Effector memory CD4-positive, alpha-beta T cell (primary cell): Measurements from ENCODE around the gene KRTAP10-7.
"Not testable (repeated sequence)": the region's sequence is repeated elsewhere in the genome, so short reads cannot be mapped to it uniquely, and the experiment has no call there.

Experiments used
- DNase-seq, 3 donors: peaks; one replicate each; pipeline ENCODE4 v3.0.0-alpha.2; 2020
- H3K27ac ChIP-seq: 2 replicates; pipeline ENCODE4 v1.7.0; 2013; ENCODE audit warnings: mild to moderate bottlenecking, low read length, moderate library complexity; ENCODE audit not compliant: insufficient read depth, poor library complexity, severe bottlenecking
- H3K27me3 ChIP-seq: replicated peaks from 2 replicates; pipeline ENCODE4 v1.7.0; 2013; ENCODE audit warnings: mild to moderate bottlenecking, low read length; ENCODE audit not compliant: insufficient read depth, control insufficient read depth, poor library complexity, severe bottlenecking
- H3K36me3 ChIP-seq: 2 replicates; pipeline ENCODE4 v1.7.0; 2013; ENCODE audit warnings: mild to moderate bottlenecking, low read length, moderate library complexity; ENCODE audit not compliant: control insufficient read depth, insufficient read depth
- H3K4me1 ChIP-seq: 2 replicates; pipeline ENCODE4 v1.7.0; 2013; ENCODE audit warnings: low read length, mild to moderate bottlenecking; ENCODE audit not compliant: control insufficient read depth, insufficient read depth, poor library complexity, severe bottlenecking
- H3K4me3 ChIP-seq: 2 replicates; pipeline ENCODE4 v1.7.0; 2013; ENCODE audit warnings: low read length, low read depth, mild to moderate bottlenecking; ENCODE audit not compliant: insufficient read depth, poor library complexity, severe bottlenecking
- H3K9me3 ChIP-seq: 2 replicates; pipeline ENCODE4 v1.7.0; 2013; ENCODE audit warnings: mild to moderate bottlenecking, low read length, moderate library complexity; ENCODE audit not compliant: control insufficient read depth

Gene KRTAP10-7

GRCh38 chr21:44618909-44619308 is 18.5 kb downstream of the KRTAP10-7 start:
- peak; percentile 36 to 51 (median 45) for DNase-seq
- Histone ChIP-seq H3K36me3 (no peaks in the 10 kb centered on the region), H3K27ac (peak overlapping the region; percentile 44), H3K9me3 (peaks cover under 1% of the 10 kb centered on the region), H3K27me3 (no peaks in the 10 kb centered on the region), H3K4me3 (no peak overlapping the region), H3K4me1 (peaks cover 25% of the 10 kb centered on the region)

GRCh38 chr21:44619886-44620285 is 19.5 kb downstream of the KRTAP10-7 start:
- H3K4me3 ChIP-seq: no peak overlapping the region
- H3K36me3 ChIP-seq: no peaks in the 10 kb centered on the region
- no peak overlapping the region for H3K27ac ChIP-seq
- no peaks in the 10 kb centered on the region for H3K27me3 ChIP-seq
- DNase-seq: no peak
- H3K4me1 ChIP-seq: peaks cover 25% of the 10 kb centered on the region
- peaks cover 7% of the 10 kb centered on the region for H3K9me3 ChIP-seq

- Histone ChIP-seq H3K9me3 (peaks cover 7% of the 10 kb centered on the region), H3K27ac (no peak overlapping the region), H3K36me3 (no peaks in the 10 kb centered on the region), H3K27me3 (no peaks in the 10 kb centered on the region), H3K4me1 (peaks cover 14% of the 10 kb centered on the region), H3K4me3 (no peak overlapping the region)
- no peak for DNase-seq
Measured at GRCh38 chr21:44623575-44623974, 23.2 kb downstream of the KRTAP10-7 start.

GRCh38 chr21:44625756-44626155 is 25.4 kb downstream of the KRTAP10-7 start:
- H3K36me3 ChIP-seq: no peaks in the 10 kb centered on the region
- DNase-seq: no peak
- H3K4me1 ChIP-seq: peaks cover 18% of the 10 kb centered on the region
- H3K27ac ChIP-seq: no peak overlapping the region
- no peak overlapping the region for H3K4me3 ChIP-seq
- peaks cover 15% of the 10 kb centered on the region for H3K9me3 ChIP-seq
- H3K27me3 ChIP-seq: no peaks in the 10 kb centered on the region

- peaks cover 19% of the 10 kb centered on the region for H3K9me3 ChIP-seq
Measured at GRCh38 chr21:44626262-44626661, 25.9 kb downstream of the KRTAP10-7 start.

GRCh38 chr21:44626673-44627143 is 26.3 kb downstream of the KRTAP10-7 start, which contains the start of gene KRTAP10-9:
TSS of gene KRTAP10-9 (plus strand) at chr21:44627093. CDS start at chr21:44627172, 79 bp downstream.
- Histone ChIP-seq H3K36me3 (no peaks in the 10 kb centered on the region), H3K4me3 (no peak within 1 kb of the TSS), H3K4me1 (peaks cover 18% of the 10 kb centered on the region), H3K9me3 (peaks cover 23% of the 10 kb centered on the region), H3K27ac (no peak within 1 kb of the TSS), H3K27me3 (no peaks in the 10 kb centered on the region)
- DNase-seq: no peak

More at GRCh38 chr21:44626262-44626661, 25.9 kb downstream of the KRTAP10-7 start:
- Histone ChIP-seq H3K36me3 (no peaks in the 10 kb centered on the region), H3K4me3 (no peak overlapping the region), H3K27ac (no peak overlapping the region), H3K27me3 (no peaks in the 10 kb centered on the region), H3K4me1 (peaks cover 18% of the 10 kb centered on the region)
- DNase-seq: no peak

- not testable (repeated sequence) for H3K36me3 ChIP-seq, H3K27ac ChIP-seq, DNase-seq, H3K4me3 ChIP-seq, H3K27me3 ChIP-seq
- peaks cover 24% of the 10 kb centered on the region for H3K9me3 ChIP-seq
- H3K4me1 ChIP-seq: peaks cover 18% of the 10 kb centered on the region
Measured at GRCh38 chr21:44627181-44627822, 26.9 kb downstream of the KRTAP10-7 start.

GRCh38 chr21:44627831-44628233 is 27.4 kb downstream of the KRTAP10-7 start:
- not testable (repeated sequence) for H3K27ac ChIP-seq, H3K36me3 ChIP-seq, H3K4me3 ChIP-seq, DNase-seq, H3K27me3 ChIP-seq
- Histone ChIP-seq H3K4me1 (peaks cover 18% of the 10 kb centered on the region), H3K9me3 (peaks cover 24% of the 10 kb centered on the region)

GRCh38 chr21:44628707-44629391 is 28.5 kb downstream of the KRTAP10-7 start:
- DNase-seq: no peak
- H3K27ac ChIP-seq: no peak overlapping the region

GRCh38 chr21:44630440-44630839 is 30.0 kb downstream of the KRTAP10-7 start:
- Histone ChIP-seq H3K36me3 (no peaks in the 10 kb centered on the region), H3K4me3 (no peak overlapping the region), H3K27me3 (no peaks in the 10 kb centered on the region), H3K27ac (no peak overlapping the region), H3K9me3 (peaks cover 17% of the 10 kb centered on the region), H3K4me1 (peaks cover 18% of the 10 kb centered on the region)
- DNase-seq: no peak

More at GRCh38 chr21:44628707-44629391, 28.5 kb downstream of the KRTAP10-7 start:
- Histone ChIP-seq H3K4me3 (no peak overlapping the region), H3K36me3 (no peaks in the 10 kb centered on the region), H3K27me3 (no peaks in the 10 kb centered on the region), H3K4me1 (peaks cover 18% of the 10 kb centered on the region), H3K9me3 (peaks cover 24% of the 10 kb centered on the region)
